Urinary bladder (tissue), 4 donors: ENCODE measurements around the gene DNAJC16. TPM values are rescaled to one million over a fixed set of nuclear protein-coding genes. Genes with fewer than 3 reads are reported as not detected.

Source experiments
- DNase-seq: peaks from one replicate; pipeline ENCODE4 v3.0.0-alpha.2; 2015; ENCODE audit errors: extremely low spot score
- H3K27ac ChIP-seq: one replicate; pipeline ENCODE4 v1.5.1; 2013; ENCODE audit warnings: low read depth, mild to moderate bottlenecking, moderate library complexity
- H3K36me3 ChIP-seq: one replicate; pipeline ENCODE4 v1.6.1; 2013; ENCODE audit warnings: mild to moderate bottlenecking, moderate library complexity; ENCODE audit not compliant: insufficient read depth
- H3K4me1 ChIP-seq: one replicate; pipeline ENCODE4 v1.6.1; 2013; ENCODE audit warnings: mild to moderate bottlenecking, moderate library complexity; ENCODE audit not compliant: insufficient read depth
- H3K4me3 ChIP-seq: one replicate; pipeline ENCODE4 v1.5.1; 2013; ENCODE audit warnings: low read depth, low read length
- WGBS: extraction: QIAGEN DNeasy Blood & Tissue Kit; methylation state at CpG from one replicate; pipeline ENCODE4 v1.1.7; 2013; 5-methylcytosine and 5-hydroxymethylcytosine counted together
- polyA plus RNA-seq: library from polyadenylated mRNA; stranded (reverse); fragments of 200-250 nt; gene quantifications from one replicate; pipeline ENCODE4 v1.2.3, GENCODE V29; 2013
- small RNA-seq: library from RNA; depleted of rRNA; stranded (forward); fragments of <200 nt; gene quantifications from one replicate; pipeline ENCODE3, GENCODE V24; 2014
- total RNA-seq: library from RNA; depleted of rRNA; stranded (reverse); fragments of >200 nt; gene quantifications from one replicate; pipeline ENCODE4 v1.2.3, GENCODE V29; 2014
- donor health status: healthy with polysubstance abuse.
- donor health status: healthy.

DNAJC16 gene
- total and polyA plus RNA-seq, 2 donors: 5.6 to 18.7 TPM

DNA sequence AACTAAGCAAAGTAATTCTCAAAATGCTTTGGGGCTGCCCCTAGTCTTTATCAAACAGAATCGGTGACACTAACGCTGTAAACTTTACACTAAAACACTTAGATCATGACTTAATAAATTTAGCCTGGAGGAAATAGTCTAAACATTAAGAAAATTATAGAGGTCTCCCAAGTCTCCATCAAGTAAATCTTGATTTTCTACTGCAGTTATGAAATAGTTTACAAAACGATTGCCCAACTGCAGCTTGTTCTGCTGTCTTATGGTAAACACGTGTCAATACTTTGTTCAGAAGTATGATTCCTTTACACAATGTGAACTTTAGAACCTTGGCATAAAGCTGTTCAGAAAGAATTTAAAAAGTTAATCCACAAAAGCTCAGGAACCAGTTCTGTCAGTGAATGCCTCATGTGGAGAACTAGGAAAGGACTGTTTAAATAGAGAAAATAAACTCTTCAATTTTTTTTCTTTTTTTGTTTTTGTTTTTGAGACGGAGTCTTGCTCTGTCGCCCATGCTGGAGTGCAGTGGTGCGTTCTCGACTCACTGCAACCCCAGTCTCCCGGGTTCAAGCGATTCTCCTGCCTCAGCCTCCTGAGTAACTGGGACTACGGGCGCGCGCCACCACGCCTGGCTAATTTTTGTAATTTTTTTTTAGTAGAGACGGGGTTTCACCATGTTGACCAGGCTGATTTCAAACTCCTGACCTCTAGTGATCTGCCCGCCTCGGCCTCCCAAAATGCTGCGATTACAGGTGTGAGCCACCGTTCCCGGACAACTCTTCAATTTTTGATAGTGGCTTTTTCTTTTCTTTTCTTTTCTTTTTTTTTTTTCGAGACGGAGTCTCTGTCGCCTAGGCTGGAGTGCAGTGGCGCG lies 92.2 kb downstream of the DNAJC16 start:
- H3K4me1 ChIP-seq: no peaks in the 10 kb centered on the region
- DNase-seq: no peak
- peak overlapping the region; percentile 83 for H3K4me3 ChIP-seq
- H3K36me3 ChIP-seq: no peaks in the 10 kb centered on the region
- 73% methylated on average over 26 of the region's 26 CpGs for WGBS
- H3K27ac ChIP-seq: peak overlapping the region; percentile 53

DNA sequence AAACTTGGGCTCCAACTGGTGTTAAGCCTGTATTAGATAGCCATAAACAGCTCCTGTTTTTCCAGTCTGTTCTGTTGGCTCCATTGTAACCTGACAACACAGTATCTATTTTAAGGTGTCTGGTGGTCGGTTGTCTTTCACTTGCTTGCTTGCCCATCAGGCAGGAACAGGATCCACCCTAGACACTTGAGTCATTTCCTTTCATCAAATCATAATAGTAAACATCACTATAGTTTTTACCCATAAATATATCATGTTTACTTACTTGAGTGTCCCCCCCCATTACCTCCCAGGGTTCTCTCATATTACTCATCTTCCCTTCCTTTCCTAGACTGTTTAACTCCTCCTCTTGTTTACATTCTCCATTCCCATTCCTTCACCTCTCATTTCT lies 93.5 kb downstream of the DNAJC16 start:
- 62% methylated on average over 1 of the region's 1 CpG for WGBS
- H3K4me3 ChIP-seq: no peak overlapping the region
- H3K27ac ChIP-seq: no peak overlapping the region
- DNase-seq: no peak
- no peaks in the 10 kb centered on the region for H3K36me3 ChIP-seq
- no peaks in the 10 kb centered on the region for H3K4me1 ChIP-seq

DNA sequence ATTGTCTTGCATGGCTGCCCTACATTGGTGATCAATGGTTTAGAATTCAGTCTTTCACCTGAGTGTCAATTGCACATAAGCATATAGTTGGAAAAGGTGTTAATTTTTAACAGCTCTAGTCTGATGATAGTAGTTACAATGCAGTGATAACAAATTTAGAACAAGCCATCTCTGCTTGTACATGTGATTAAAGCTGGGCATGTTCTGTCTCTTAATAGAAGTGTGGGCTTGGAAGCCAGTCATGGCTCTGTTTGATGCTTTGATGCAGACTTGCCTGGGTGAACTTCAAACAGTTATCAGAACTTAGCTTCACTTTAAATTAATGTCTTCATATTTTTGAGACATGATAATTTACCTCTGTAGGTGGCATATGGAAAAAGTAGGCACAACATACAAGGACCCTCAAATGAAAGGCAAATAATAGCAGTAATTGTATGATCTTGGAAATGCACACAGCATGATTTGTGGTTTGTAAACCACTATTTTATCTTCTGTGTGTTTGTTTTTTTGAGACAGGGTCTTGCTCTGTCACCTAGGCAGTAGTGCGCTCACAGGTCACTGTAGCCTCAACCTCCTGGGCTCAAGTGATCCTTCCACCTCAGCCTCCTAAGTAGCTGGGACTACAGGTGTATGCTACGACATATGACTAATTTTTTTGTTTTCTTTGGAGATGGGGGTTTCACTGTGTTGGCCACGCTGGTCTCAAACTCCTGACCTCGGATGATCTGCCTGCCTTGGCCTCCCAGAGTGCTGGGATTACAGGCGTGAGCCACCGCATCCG lies 94.4 kb downstream of the DNAJC16 start:
- no peaks in the 10 kb centered on the region for H3K4me1 ChIP-seq
- no peak for DNase-seq
- 94% methylated on average over 7 of the region's 7 CpGs for WGBS
- no peak overlapping the region for H3K4me3 ChIP-seq
- H3K27ac ChIP-seq: no peak overlapping the region
- H3K36me3 ChIP-seq: no peaks in the 10 kb centered on the region

DNA sequence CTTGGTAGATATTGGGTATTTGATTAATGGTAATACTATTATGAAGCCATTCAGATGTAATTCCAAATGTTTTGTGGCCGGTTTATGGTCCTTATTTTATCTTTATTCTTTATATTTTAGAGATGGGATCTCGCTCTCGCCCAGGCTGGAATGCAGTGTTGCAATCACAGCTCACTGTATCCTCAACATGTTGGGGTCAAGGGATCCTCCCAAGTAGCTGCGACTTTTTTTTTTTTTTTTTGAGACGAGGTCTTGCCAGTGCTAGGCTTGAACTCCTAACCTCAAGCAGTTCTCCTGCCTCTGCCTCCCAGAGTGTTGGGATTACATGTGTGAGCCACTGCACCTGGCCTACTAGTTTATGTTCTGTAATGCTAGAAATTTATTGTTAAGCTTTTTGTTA lies 95.3 kb downstream of the DNAJC16 start:
- DNase-seq: no peak
- H3K36me3 ChIP-seq: no peaks in the 10 kb centered on the region
- 46% methylated on average over 5 of the region's 5 CpGs for WGBS
- H3K4me1 ChIP-seq: no peaks in the 10 kb centered on the region
- H3K27ac ChIP-seq: peak overlapping the region; percentile 34
- no peak overlapping the region for H3K4me3 ChIP-seq

GRCh38 chr1:15622712-15623373 lies 96.2 kb downstream of the DNAJC16 start:
- Histone ChIP-seq H3K4me1 (no peaks in the 10 kb centered on the region), H3K4me3 (no peak overlapping the region), H3K27ac (no peak overlapping the region), H3K36me3 (no peaks in the 10 kb centered on the region)
- DNase-seq: no peak
- 79% methylated on average over 7 of the region's 7 CpGs for WGBS

- H3K4me1 ChIP-seq: no peaks in the 10 kb centered on the region
- H3K36me3 ChIP-seq: no peaks in the 10 kb centered on the region
- WGBS: 85% methylated on average over 6 of the region's 6 CpGs
- DNase-seq: no peak
- no peak overlapping the region for H3K27ac ChIP-seq
- no peak overlapping the region for H3K4me3 ChIP-seq
Measured at GRCh38 chr1:15623435-15623834, 96.8 kb downstream of the DNAJC16 start.

GRCh38 chr1:15624133-15624714 lies 97.6 kb downstream of the DNAJC16 start:
- H3K27ac ChIP-seq: no peak overlapping the region
- H3K36me3 ChIP-seq: no peaks in the 10 kb centered on the region
- WGBS: 89% methylated on average over 3 of the region's 3 CpGs
- no peaks in the 10 kb centered on the region for H3K4me1 ChIP-seq
- DNase-seq: no peak
- H3K4me3 ChIP-seq: no peak overlapping the region

DNA sequence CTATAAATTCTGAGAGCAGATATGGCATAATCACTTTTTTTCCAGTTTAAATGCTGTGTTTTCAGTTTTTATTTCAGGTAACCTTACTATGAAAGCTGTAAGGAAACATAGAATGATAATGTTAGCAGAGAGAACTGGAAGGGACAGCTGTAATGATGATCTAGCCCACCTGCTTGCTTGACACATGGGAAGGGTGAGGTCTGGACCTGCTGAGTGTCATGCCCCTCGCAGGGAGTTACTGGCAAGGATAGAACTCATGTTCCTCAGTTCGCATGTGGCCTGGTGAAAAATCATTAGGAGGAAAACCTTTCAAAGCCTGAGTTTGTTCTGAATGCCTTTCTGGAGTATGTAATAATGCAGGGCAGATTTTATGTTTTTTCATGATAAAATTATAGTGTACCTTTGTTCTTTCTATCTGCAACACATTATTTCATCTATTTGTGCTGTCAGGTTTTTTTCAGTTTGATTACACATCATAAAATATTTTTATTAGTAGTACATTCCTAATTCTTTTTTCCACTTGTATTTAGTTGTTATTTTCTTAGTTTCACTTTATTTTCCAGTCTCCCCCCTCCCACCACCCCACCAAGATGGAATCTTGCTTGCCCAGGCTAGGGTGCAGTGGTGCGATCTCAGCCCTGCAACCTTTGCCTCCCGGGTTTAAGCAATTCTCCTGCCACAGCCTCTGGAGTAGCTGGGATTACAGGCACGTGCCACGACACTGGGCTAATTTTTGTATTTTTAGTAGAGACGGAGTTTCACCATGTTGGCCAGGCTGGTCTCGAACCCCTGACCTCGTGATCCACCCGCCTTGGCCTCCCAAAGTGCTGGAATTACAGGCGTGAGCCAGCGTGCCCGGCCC lies 98.6 kb downstream of the DNAJC16 start:
- DNase-seq: no peak
- H3K27ac ChIP-seq: no peak overlapping the region
- H3K4me3 ChIP-seq: no peak overlapping the region
- no peaks in the 10 kb centered on the region for H3K4me1 ChIP-seq
- WGBS: 84% methylated on average over 13 of the region's 13 CpGs
- H3K36me3 ChIP-seq: no peaks in the 10 kb centered on the region

Small RNA genes within 50 kb of the gene (small RNA-seq; reads per million reads assigned to genes)
- gene CD24P1 (not detected), gene RNU7-179P (not detected), gene SCARNA21B (not detected)

Other genes starting within 250 kb of the DNAJC16 start
- 16.9 TPM for gene EFHD2, start 117.0 kb upstream of the DNAJC16 start, total RNA-seq
- 50.9 TPM for gene EFHD2, start 117.0 kb upstream of the DNAJC16 start, polyA plus RNA-seq
- not detected for gene CTRC, start 88.4 kb upstream of the DNAJC16 start, total RNA-seq
- 0.52 TPM for gene CTRC, start 88.4 kb upstream of the DNAJC16 start, polyA plus RNA-seq
- not detected for gene CELA2A, start 70.1 kb upstream of the DNAJC16 start, total RNA-seq
- not detected for gene CELA2A, start 70.1 kb upstream of the DNAJC16 start, polyA plus RNA-seq
- gene CELA2B, start 50.7 kb upstream of the DNAJC16 start, total RNA-seq: 0.32 TPM
- not detected for gene CELA2B, start 50.7 kb upstream of the DNAJC16 start, polyA plus RNA-seq
- 9.3 TPM for gene CASP9, start 2.6 kb upstream of the DNAJC16 start, total RNA-seq
- gene CASP9, start 2.6 kb upstream of the DNAJC16 start, polyA plus RNA-seq: 15.4 TPM
- gene AGMAT, start 58.2 kb downstream of the DNAJC16 start, total RNA-seq: 0.48 TPM
- 0.27 TPM for gene AGMAT, start 58.2 kb downstream of the DNAJC16 start, polyA plus RNA-seq
- 48.8 TPM for gene DDI2, start 90.6 kb downstream of the DNAJC16 start, total RNA-seq
- gene DDI2, start 90.6 kb downstream of the DNAJC16 start, polyA plus RNA-seq: 7.2 TPM
- 23.5 TPM for gene PLEKHM2, start 157.5 kb downstream of the DNAJC16 start, total RNA-seq
- 53.5 TPM for gene PLEKHM2, start 157.5 kb downstream of the DNAJC16 start, polyA plus RNA-seq
- gene SLC25A34, start 209.4 kb downstream of the DNAJC16 start, total RNA-seq: 0.90 TPM
- 1.3 TPM for gene SLC25A34, start 209.4 kb downstream of the DNAJC16 start, polyA plus RNA-seq
- gene TMEM82, start 215.7 kb downstream of the DNAJC16 start, total RNA-seq: not detected
- not detected for gene TMEM82, start 215.7 kb downstream of the DNAJC16 start, polyA plus RNA-seq
- gene FBLIM1, start 231.9 kb downstream of the DNAJC16 start, total RNA-seq: 28.8 TPM
- gene FBLIM1, start 231.9 kb downstream of the DNAJC16 start, polyA plus RNA-seq: 107 TPM